Measurements from ENCODE around the gene PDCD5.

GRCh38 chr19:32532233-32532632 lies 48.8 kb upstream of the PDCD5 start:
- TF ChIP-seq POLR2A (IDR thresholded peaks at IDR 0.05): no peak
- TF ChIP-seq CTCF (IDR thresholded peaks at IDR 0.05 in 8 of 11, conservative IDR thresholded peaks at IDR 0.05 in 3 of 11): no peak
- TF ChIP-seq POLR2AphosphoS5 (IDR thresholded peaks at IDR 0.05): no peak
